ENCODE data around the gene DOCK11.

GRCh38 chrX:118513120-118513898 is 17.7 kb downstream of the DOCK11 start:
- TF ChIP-seq CTCF (IDR thresholded peaks at IDR 0.05) = no peak
- TF ChIP-seq POLR2A (IDR thresholded peaks at IDR 0.05) = no peak
